RWPE2 (cell line): Measurements from ENCODE around the gene SLC39A7.

Experiments
- ATAC-seq: fragments of 200-7000 bp; cut with Tn5 transposase; 3 replicates; pipeline ENCODE4 v1.9.1; 2021; ENCODE audit warnings: low read depth
- DNase-seq: peaks from one replicate; pipeline ENCODE4 v3.0.0-alpha.2; 2020; ENCODE audit warnings: low spot score
- H3K27ac ChIP-seq: fragments of 450-650 bp; 2 replicates; pipeline ENCODE4 v1.5.1; 2017; ENCODE audit warnings: mild to moderate bottlenecking; ENCODE audit not compliant: poor library complexity, severe bottlenecking
- H3K27me3 ChIP-seq: fragments of 250-450 bp; sonication (Bioruptor Pico); 2 replicates; pipeline ENCODE4 v1.5.1; 2021; ENCODE audit warnings: mild to moderate bottlenecking, moderate library complexity; ENCODE audit not compliant: insufficient read depth, poor library complexity, severe bottlenecking
- H3K36me3 ChIP-seq: fragments of 250-450 bp; sonication (Bioruptor Pico); 2 replicates; pipeline ENCODE4 v1.5.1; 2020; ENCODE audit warnings: low read depth, mild to moderate bottlenecking, moderate library complexity
- H3K4me1 ChIP-seq: fragments of 250-450 bp; sonication (Bioruptor Pico); 2 replicates; pipeline ENCODE4 v1.5.1; 2021; ENCODE audit warnings: mild to moderate bottlenecking, moderate library complexity; ENCODE audit not compliant: insufficient read depth, poor library complexity, severe bottlenecking
- H3K4me3 ChIP-seq: fragments of 250-450 bp; sonication (Bioruptor Pico); 2 replicates; pipeline ENCODE4 v1.5.1; 2021; ENCODE audit warnings: mild to moderate bottlenecking, moderate library complexity; ENCODE audit not compliant: severe bottlenecking
- H3K9me3 ChIP-seq: fragments of 250-450 bp; sonication (Bioruptor Pico); 2 replicates; pipeline ENCODE4 v1.5.1; 2021; ENCODE audit warnings: mild to moderate bottlenecking, moderate library complexity; ENCODE audit not compliant: severe bottlenecking
- TF ChIP-seq, protein P1 (sequence below): fragments of 450-650 bp; IDR thresholded peaks from one replicate; pipeline ENCODE4 v1.5.1; 2017; ENCODE audit warnings: mild to moderate bottlenecking, moderate library complexity; ENCODE audit not compliant: poor library complexity, severe bottlenecking

The SLC39A7 gene

GRCh38 chr6:33189625-33190448 lies 10.8 kb upstream of the SLC39A7 start:
- Histone ChIP-seq H3K9me3 (no peaks in the 10 kb centered on the region), H3K4me3 (no peak overlapping the region), H3K27ac (no peak overlapping the region), H3K4me1 (no peaks in the 10 kb centered on the region), H3K27me3 (peaks cover 8% of the 10 kb centered on the region), H3K36me3 (0 out of 2 replicates have a peak, but pooled peaks cover 6% of the 10 kb centered on the region)
- TF ChIP-seq, protein P1, sequence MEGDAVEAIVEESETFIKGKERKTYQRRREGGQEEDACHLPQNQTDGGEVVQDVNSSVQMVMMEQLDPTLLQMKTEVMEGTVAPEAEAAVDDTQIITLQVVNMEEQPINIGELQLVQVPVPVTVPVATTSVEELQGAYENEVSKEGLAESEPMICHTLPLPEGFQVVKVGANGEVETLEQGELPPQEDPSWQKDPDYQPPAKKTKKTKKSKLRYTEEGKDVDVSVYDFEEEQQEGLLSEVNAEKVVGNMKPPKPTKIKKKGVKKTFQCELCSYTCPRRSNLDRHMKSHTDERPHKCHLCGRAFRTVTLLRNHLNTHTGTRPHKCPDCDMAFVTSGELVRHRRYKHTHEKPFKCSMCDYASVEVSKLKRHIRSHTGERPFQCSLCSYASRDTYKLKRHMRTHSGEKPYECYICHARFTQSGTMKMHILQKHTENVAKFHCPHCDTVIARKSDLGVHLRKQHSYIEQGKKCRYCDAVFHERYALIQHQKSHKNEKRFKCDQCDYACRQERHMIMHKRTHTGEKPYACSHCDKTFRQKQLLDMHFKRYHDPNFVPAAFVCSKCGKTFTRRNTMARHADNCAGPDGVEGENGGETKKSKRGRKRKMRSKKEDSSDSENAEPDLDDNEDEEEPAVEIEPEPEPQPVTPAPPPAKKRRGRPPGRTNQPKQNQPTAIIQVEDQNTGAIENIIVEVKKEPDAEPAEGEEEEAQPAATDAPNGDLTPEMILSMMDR: no peak
- ATAC-seq (no peak), DNase-seq (no peak)

- TF ChIP-seq, protein P1: no peak
- Histone ChIP-seq H3K4me3 (no peak overlapping the region), H3K9me3 (no peaks in the 10 kb centered on the region), H3K4me1 (no peaks in the 10 kb centered on the region), H3K36me3 (peaks cover 11% of the 10 kb centered on the region), H3K27me3 (peaks cover 8% of the 10 kb centered on the region), H3K27ac (no peak overlapping the region)
- DNase-seq: no peak
- ATAC-seq: no peak
Observed at GRCh38 chr6:33190504-33191107, 10.1 kb upstream of the SLC39A7 start.

GRCh38 chr6:33191383-33192104 lies 9.1 kb upstream of the SLC39A7 start:
- Histone ChIP-seq H3K4me3 (no peak overlapping the region), H3K4me1 (no peaks in the 10 kb centered on the region), H3K9me3 (no peaks in the 10 kb centered on the region), H3K36me3 (peaks cover 20% of the 10 kb centered on the region), H3K27ac (no peak overlapping the region), H3K27me3 (peaks cover 8% of the 10 kb centered on the region)
- no peak for ATAC-seq
- no peak for DNase-seq
- TF ChIP-seq, protein P1: no peak

GRCh38 chr6:33192105-33192646 lies 8.5 kb upstream of the SLC39A7 start, which contains the start of gene COL11A2:
Gene COL11A2 (minus strand): TSS chr6:33192467. CDS start chr6:33192240, 227 bp downstream.
- Histone ChIP-seq H3K9me3 (no peaks in the 10 kb centered on the region), H3K4me1 (no peaks in the 10 kb centered on the region), H3K27ac (no peak within 1 kb of the TSS), H3K27me3 (peaks cover 8% of the 10 kb centered on the region), H3K36me3 (peaks cover 27% of the 10 kb centered on the region), H3K4me3 (peak within 1 kb of the TSS; percentile 22)
- TF ChIP-seq, protein P1: no peak
- DNase-seq (no peak), ATAC-seq (no peak)
